Activated CD4-positive, alpha-beta T cell treated with anti-CD3 and anti-CD28 coated beads, Interleukin-2, Interleukin-6, amounts not matched to agents 100 ng/mL and 50 ng/mL, durations not matched to agents 16 hours and 8 hours (primary cell): ENCODE results near the gene SUSD4.

ENCODE experiments used
- DNase-seq: peaks from one replicate; pipeline ENCODE4 v3.0.0-alpha.2; 2020

The SUSD4 gene

GRCh38 chr1:223355699-223356098 lies 8.3 kb downstream of the SUSD4 start:
- no peak for DNase-seq

DNA sequence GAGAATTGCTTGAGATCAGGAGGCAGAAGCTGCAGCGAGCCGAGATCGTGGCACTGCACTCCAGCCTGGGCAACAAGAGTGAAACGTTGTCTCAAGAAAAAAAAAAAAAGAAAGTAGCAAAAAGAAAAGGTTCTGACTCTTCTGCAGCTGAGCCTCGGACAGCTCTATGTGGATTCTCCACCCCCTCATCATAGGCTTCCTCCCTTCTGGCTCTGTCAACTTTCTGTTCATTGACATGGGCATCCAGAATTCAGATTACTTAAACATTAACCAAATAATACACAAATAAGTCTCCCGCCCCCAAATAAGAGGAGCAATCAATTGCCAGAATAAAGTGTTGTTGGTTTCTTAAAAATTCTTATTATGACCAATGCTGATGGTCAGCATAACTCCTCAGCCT lies 10.0 kb downstream of the SUSD4 start:
- no peak for DNase-seq

DNA sequence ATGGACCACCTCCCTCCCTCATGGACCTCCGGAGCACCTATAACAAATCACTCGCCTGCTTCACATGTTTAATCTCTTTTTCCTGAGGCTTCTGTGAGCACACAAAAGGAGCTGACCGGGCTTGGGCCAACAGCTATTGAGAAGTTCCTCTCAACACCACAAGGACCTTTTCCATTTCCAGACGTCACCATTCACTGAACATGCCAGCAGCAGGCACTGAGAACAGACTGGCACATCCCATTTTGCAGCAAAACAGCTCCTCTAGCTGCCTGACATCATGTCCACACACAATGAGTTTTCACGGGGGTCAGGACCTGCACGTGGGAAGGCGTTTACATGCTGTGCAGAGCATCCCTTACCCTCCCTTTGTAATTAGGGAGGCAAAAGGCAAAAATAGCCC lies 11.0 kb downstream of the SUSD4 start:
- DNase-seq: no peak

GRCh38 chr1:223350361-223350908 lies 13.5 kb downstream of the SUSD4 start:
- no peak for DNase-seq

GRCh38 chr1:223349241-223349640 lies 14.7 kb downstream of the SUSD4 start:
- no peak for DNase-seq

GRCh38 chr1:223348439-223348838 lies 15.5 kb downstream of the SUSD4 start:
- no peak for DNase-seq

DNA sequence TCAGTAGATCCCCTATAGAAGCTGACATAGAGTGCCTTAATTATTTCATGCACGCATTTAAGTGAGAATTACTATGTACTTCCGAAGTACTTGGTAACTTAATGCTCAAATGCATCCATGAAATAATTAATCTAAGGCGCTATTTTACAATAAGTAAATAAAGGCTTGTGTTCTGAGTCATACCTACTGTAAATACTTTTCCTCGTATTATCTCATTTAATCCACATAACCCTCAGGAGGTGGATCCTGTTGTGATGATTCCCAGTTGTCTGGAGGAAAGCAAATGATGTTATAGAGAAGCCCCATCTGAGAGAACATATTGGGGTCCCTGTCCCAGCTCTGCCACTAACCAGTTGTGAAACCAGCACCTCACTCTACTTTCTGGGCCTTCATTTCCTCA lies 16.4 kb downstream of the SUSD4 start:
- DNase-seq: no peak

GRCh38 chr1:223346311-223346710 lies 17.7 kb downstream of the SUSD4 start:
- DNase-seq: no peak

DNA sequence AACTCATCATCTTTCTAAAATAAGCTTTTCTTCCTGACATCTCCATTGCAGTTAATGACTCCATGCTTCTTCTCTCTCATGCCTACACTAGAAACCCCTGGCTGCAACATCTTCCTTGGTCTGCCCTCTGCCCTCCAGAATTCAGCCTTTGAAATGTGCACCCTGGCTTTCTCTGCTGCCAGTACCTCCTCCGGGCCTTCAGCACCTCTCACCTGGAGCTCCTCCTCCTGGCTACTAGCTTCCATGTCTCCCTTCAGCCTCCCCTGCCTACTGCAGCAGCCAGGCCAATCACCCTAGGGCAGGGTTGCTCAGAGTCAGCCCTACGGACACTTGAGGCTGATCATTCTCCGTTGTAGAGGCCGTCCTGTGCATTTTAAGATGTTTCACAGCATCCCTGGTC lies 18.3 kb downstream of the SUSD4 start:
- DNase-seq: no peak

DNA sequence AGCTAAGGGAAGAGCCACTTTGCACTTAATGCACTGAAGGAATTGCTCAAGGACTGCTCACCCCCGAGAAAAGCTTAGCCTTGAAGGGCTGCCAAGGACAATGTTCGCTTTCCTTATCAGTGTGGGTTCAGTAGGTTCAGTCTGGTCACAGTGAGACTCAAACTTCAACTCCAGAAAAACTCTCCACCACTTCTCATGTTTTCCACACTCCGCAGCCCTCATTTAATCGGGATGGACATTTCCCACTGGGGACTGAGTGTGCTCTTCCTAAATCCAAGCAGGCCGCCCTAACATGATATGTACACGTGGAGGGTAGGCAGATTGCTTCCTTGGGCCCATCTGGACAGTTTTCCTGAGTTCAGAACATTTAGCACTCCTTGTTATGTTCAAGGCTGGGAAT lies 19.5 kb downstream of the SUSD4 start:
- DNase-seq: no peak

- DNase-seq: no peak
Measured at GRCh38 chr1:223343692-223344091, 20.3 kb downstream of the SUSD4 start.

- no peak for DNase-seq
Measured at GRCh38 chr1:223341121-223341520, 22.9 kb downstream of the SUSD4 start.

- DNase-seq: no peak
Measured at GRCh38 chr1:223340637-223341036, 23.3 kb downstream of the SUSD4 start.

DNA sequence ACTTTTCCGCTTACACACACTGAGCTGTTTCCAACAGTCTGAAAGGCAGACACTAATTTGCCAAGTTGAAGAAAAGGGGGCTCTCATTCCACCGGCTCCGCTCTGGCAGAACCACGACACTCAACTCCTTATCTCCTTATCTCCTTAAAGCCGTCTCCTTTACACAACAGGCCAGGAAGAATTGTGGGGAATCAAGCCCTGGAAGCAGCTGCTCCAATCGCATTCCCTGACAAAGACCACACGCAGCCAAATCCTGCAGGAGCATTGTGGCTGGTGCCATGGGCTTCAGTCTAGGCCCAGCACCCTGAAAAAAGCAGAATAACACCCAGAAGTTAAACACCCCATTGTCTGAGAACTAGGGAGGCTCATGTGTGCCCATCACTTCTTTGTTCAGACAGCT lies 24.1 kb downstream of the SUSD4 start:
- DNase-seq: no peak

DNA sequence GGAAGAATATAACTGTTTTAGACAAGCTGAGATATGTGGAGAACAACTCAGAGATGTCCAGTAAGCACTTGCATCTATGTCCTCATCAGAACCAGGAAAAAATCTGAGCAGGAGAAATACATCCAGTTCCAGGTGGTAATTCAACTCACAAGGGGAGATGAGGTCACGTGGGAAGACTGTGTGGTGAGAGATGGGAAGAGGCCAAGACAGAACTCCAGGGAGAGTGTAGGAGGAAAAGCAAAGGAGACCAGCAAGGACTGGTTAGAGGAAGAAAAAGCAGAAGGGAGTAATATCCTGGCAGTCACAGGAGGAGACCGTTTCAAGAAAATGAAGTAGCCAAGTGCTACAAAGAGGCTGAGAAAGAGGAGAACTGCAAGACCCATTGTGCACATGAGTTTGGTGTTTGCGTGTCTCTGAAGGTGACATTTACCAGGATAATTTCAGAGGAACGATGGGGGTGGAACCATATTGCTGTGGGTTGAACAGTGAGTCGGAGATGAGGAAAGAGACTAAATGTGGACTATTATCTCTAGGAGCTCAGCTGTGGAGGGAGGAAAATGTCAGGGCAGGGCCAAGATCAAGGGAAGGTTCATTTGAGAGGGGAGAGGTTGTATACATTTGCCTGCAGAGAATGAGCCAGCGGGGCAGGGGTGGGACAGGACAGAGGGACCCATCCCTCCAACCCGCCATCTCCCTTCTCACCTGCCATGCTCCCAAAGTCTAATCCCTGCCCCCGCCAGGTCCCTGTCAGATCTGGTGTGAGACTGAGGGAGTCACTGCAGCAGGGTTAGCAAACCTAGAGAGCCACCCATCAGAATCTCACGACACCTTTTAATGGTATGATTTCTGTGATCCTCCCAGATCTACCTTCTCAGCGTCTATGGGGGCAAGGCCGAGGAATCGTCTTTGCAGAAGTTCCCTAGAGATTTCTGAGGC lies 24.9 kb downstream of the SUSD4 start:
- DNase-seq: no peak

GRCh38 chr1:223337174-223337869 lies 26.7 kb downstream of the SUSD4 start:
- DNase-seq: no peak

DNA sequence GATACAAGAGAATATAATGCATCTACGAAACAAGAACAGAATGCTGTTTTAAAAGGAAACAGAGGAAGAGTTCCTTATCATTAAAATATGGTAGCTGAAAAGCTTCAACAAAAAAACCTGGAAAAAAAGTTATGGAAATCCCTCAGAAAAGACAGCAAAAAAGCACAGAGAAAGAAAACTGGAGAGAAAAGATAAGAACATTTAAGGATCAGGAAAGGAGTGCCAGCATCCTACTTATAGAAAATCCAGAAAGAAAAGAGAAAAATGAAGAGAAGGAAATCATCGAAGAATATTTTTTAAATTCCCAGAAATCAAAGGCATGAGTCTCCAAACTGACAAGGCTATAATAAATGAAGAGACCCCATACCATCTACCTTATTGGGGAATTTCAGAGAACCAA lies 29.8 kb downstream of the SUSD4 start:
- no peak for DNase-seq

DNA sequence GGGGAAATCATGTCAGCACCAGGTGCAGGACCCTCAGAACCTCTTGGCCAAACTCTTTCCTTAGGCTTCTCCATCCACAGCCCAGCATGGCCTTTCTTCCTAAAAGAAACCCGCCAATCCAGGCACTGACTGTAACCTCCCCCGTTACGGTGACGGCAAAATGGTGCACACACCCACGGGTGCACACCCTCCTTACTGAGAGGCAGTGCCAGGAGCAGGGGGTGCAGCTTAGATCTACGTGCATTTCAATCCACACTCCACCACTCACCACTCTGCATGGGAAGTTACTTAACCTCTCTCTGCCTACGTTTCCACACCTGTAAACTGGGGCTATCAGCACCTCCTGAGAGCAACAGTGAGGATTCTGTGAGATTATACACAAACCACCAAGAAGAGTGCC lies 31.0 kb downstream of the SUSD4 start:
- DNase-seq: no peak

DNA sequence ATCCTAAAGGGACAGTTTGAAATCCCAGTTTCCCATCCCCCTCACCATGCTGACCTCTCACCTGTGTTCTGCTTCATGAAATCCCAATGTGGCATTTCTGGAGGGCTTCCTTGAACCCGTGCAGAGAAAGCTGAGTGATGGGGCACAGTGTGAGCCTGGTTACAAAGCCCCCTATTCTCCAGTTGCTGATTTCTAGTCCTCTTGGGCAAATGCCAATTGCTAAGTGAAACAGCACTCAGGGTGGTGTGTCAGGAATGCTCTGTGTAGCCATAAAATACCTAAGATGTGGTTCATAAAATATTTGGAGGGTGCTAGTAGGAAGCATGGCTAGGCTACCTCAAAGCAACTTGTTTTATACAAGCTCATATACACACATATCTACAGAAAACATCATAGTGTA lies 32.0 kb downstream of the SUSD4 start:
- no peak for DNase-seq

DNA sequence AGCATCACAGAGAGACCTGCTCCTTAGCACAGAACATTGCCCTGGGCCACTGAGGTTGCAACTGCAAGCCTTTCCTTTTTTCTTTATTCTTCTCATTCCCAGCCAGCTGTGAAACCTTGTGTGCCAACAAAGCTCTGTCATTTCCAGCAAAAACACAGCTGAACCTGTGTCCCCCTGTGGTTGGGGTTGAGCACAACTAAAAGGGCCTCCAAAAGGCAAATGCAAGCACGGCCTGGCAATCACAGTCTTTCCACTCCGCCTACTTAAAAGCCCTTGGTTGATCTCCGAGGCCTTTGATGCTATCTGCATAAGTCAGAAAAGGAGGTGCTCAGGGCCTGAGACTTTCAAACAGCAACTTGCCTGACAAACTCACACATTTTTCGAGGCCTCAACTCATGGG lies 32.7 kb downstream of the SUSD4 start:
- no peak for DNase-seq

DNA sequence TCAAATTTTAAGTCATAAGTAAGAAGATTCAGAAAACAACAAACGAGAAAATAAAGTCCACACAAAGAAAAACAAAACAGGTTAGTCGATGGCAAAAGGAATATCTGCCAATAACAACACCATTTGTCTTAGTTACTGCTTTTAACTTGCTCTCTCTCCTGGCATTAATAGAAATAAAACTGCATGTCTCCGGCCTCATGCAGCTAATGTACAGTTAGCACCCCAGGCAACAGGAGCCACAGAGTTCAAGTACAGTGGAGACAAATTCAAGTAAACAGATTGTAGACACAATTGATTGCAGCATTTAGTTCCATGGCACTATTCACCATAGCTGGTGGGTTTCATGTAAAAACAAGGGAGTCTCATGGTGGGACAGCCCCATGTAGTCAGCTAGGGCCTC lies 33.5 kb downstream of the SUSD4 start:
- no peak for DNase-seq

- no peak for DNase-seq
Measured at GRCh38 chr1:223329664-223330415, 34.1 kb downstream of the SUSD4 start.

- DNase-seq: no peak
Measured at GRCh38 chr1:223329252-223329651, 34.7 kb downstream of the SUSD4 start.
